Ishikawa (cell line): ENCODE results near the gene NPHP4.

Experiments used
- CEBPB ChIP-seq: IDR thresholded peaks from 2 replicates; pipeline ENCODE4 v1.6.1; 2012
- CREB1 ChIP-seq: IDR thresholded peaks from 2 replicates; pipeline ENCODE4 v1.6.1; 2012; ENCODE audit warnings: low read depth
- EGR1 ChIP-seq: IDR thresholded peaks from 2 replicates; pipeline ENCODE4 v1.6.1; 2012
- EP300 ChIP-seq: IDR thresholded peaks from 2 replicates; pipeline ENCODE4 v1.6.1; 2012; ENCODE audit warnings: borderline replicate concordance
- FOXM1 ChIP-seq: IDR thresholded peaks from 2 replicates; pipeline ENCODE4 v1.6.1; 2012; ENCODE audit warnings: low read depth, borderline replicate concordance
- MAX ChIP-seq: IDR thresholded peaks from 2 replicates; pipeline ENCODE4 v1.6.1; 2012
- NFIC ChIP-seq: IDR thresholded peaks from 2 replicates; pipeline ENCODE4 v1.6.1; 2012
- RAD21 ChIP-seq: IDR thresholded peaks from 2 replicates; pipeline ENCODE4 v1.6.1; 2012; ENCODE audit warnings: low read depth
- REST ChIP-seq: IDR thresholded peaks from 2 replicates; pipeline ENCODE4 v1.6.1; 2012; ENCODE audit warnings: low read depth, mild to moderate bottlenecking
- TAF1 ChIP-seq: IDR thresholded peaks from 2 replicates; pipeline ENCODE4 v1.6.1; 2012; ENCODE audit warnings: low read depth, mild to moderate bottlenecking
- TCF12 ChIP-seq: IDR thresholded peaks from 2 replicates; pipeline ENCODE4 v1.6.1; 2012; ENCODE audit warnings: low read depth
- TEAD4 ChIP-seq: IDR thresholded peaks from 2 replicates; pipeline ENCODE4 v1.6.1; 2012
- USF1 ChIP-seq: IDR thresholded peaks from 2 replicates; pipeline ENCODE4 v1.6.1; 2012
- YY1 ChIP-seq: IDR thresholded peaks from 2 replicates; pipeline ENCODE4 v1.6.1; 2012; ENCODE audit warnings: low read depth
- ZBTB7A ChIP-seq: IDR thresholded peaks from 2 replicates; pipeline ENCODE4 v1.6.1; 2012; ENCODE audit warnings: low read depth

NPHP4 gene

GRCh38 chr1:5883129-5884048 is 108.8 kb downstream of the NPHP4 start:
- no peak for TF ChIP-seq CREB1
- no peak for TF ChIP-seq CEBPB
- TF ChIP-seq YY1 = no peak
- TF ChIP-seq TAF1 = no peak
- TF ChIP-seq ZBTB7A = no peak

DNA sequence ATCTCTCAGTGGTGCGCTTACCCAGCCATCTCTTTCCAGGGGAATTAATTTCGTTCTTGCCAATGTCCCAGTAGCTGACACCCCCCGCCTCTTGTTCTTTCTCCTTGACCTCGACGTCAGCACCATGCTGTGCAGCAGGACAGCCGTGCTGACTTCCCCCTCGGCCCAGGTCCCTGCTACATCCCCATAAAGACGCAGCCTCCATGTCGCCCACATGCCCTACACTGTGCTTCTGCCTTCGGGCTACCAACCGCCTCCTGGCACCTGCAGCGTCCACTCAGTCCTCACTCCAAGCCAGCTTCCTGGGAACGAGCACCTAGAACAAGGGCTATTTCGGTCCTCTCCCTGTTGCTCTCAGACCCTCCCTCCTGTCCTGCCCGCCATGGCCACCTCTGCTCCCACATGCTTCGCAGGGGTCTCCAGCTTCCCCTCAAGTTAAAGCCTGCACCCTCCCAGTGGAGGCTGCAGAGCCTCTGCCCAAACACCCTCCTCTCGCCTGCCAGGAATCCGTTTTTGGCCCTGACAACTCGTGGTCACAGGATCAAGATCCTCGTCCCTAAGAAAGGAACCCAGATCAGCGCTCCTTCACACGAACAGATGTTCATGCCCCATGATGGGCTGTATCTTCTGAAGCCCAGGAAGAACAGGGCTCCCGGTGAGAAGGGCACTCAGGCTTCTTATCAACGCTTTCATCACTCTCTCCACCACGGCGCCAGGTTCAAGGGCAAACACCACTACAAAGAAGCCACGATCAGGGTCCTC is 109.7 kb downstream of the NPHP4 start:
- TF ChIP-seq MAX (no peak), USF1 (no peak)

DNA sequence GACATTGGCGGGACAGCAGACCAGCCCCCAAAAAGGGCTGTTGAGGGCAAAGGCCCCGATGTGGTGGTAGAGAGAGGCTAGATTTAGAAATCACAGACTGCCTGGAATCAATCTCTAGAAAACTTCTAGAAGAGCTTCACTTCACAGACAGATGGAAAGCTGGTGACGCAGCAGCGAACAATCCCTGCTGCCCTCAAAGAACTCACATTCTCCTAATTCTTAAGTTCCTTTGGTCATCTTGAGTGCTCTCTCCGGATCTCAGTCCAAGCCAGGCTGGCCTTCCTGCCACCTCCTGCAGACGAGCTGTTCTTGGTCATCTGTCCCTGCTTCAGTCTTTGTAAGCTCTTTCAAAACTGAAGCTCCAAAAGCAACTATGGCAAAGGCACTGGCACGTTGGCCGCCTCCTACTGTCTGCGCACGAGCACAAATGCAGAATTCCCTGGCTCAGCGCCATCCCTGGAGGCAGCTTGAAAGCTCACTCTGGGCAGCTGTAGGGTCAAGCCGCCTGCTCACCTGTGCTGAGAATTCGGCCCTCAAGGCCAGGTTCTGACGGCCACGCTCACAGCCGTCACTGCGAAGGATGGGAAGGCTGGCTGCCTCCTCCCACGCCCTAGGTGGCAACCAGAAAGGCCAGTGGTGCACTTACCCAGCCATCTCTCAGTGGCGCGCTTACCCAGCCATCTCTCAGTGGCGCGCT is 110.6 kb downstream of the NPHP4 start:
- TF ChIP-seq RAD21 (no peak), EGR1 (no peak), MAX (no peak), FOXM1 (no peak), TAF1 (no peak), EP300 (no peak), CEBPB (no peak), REST (no peak), YY1 (no peak), NFIC (no peak), CREB1 (no peak), TEAD4 (no peak), TCF12 (no peak), USF1 (no peak), ZBTB7A (no peak)

- no peak for TF ChIP-seq USF1
Measured at GRCh38 chr1:5880630-5881405, 111.4 kb downstream of the NPHP4 start.

- TF ChIP-seq TEAD4 (no peak), USF1 (no peak), TCF12 (no peak), EP300 (no peak), EGR1 (no peak), ZBTB7A (no peak), NFIC (no peak), MAX (no peak), RAD21 (no peak), REST (no peak), YY1 (no peak), CREB1 (no peak), CEBPB (no peak), TAF1 (no peak), FOXM1 (no peak)
Measured at GRCh38 chr1:5879421-5879820, 112.8 kb downstream of the NPHP4 start.
